Measurements from ENCODE around the gene DPAGT1.
A peak's percentile ranks its signal among the peaks of the same experiment; 100 is the strongest.

GRCh38 chr11:119067371-119068222 lies 34.1 kb downstream of the DPAGT1 start, which contains the start of gene VPS11:
- TF ChIP-seq SUZ12 (IDR thresholded peaks at IDR 0.05; ENCODE audit: extremely low read depth, insufficient read depth, insufficient read length) (no peak), YY1 (IDR thresholded peaks at IDR 0.05; ENCODE audit: insufficient read depth, insufficient read length) (peak; percentile 84)

Measured in NT2/D1 (cell line).